AG09309 (cell line): ENCODE results near the gene RGP1.

Experiments
- DNase-seq: peaks from one replicate; pipeline ENCODE4 v3.0.0-alpha.2; 2010; ENCODE audit warnings: low read depth
- H3K4me3 ChIP-seq: 2 replicates; pipeline ENCODE4 v1.5.1; 2011; ENCODE audit warnings: mild to moderate bottlenecking, low read depth, low read length, moderate library complexity; ENCODE audit not compliant: control insufficient read depth
- CTCF ChIP-seq: IDR thresholded peaks from 2 replicates; pipeline ENCODE4 v1.5.1; 2011; ENCODE audit warnings: mild to moderate bottlenecking, low read depth, low read length, inconsistent platforms; ENCODE audit not compliant: insufficient read depth, control insufficient read depth; ENCODE audit errors: missing control alignments

RGP1 gene

GRCh38 chr9:35763803-35764202 lies 14.7 kb downstream of the RGP1 start:
- no peak overlapping the region for H3K4me3 ChIP-seq
- no peak for TF ChIP-seq CTCF
- DNase-seq, result no peak

GRCh38 chr9:35766997-35767396 lies 17.9 kb downstream of the RGP1 start:
- H3K4me3 ChIP-seq, result no peak overlapping the region
- TF ChIP-seq CTCF, result no peak
- DNase-seq, result no peak

- H3K4me3 ChIP-seq, result no peak overlapping the region
- DNase-seq, result no peak
- no peak for TF ChIP-seq CTCF
Observed at GRCh38 chr9:35767458-35767857, 18.4 kb downstream of the RGP1 start.

- no peak for TF ChIP-seq CTCF
- no peak overlapping the region for H3K4me3 ChIP-seq
- DNase-seq, result no peak
Observed at GRCh38 chr9:35769763-35770162, 20.7 kb downstream of the RGP1 start.

- TF ChIP-seq CTCF, result no peak
- no peak for DNase-seq
- no peak overlapping the region for H3K4me3 ChIP-seq
Observed at GRCh38 chr9:35771075-35771433, 22.0 kb downstream of the RGP1 start.

GRCh38 chr9:35771534-35771933 lies 22.4 kb downstream of the RGP1 start:
- no peak overlapping the region for H3K4me3 ChIP-seq
- no peak for DNase-seq
- no peak for TF ChIP-seq CTCF

GRCh38 chr9:35771943-35772342 lies 22.9 kb downstream of the RGP1 start:
- H3K4me3 ChIP-seq, result no peak overlapping the region
- no peak for TF ChIP-seq CTCF
- DNase-seq, result no peak
